Sigmoid colon (tissue), 7 donors: ENCODE data around the gene SPOPL. TPM values are rescaled to one million over a fixed set of nuclear protein-coding genes. Genes with fewer than 3 reads are reported as not detected.

Source experiments
- DNase-seq: peaks from one replicate; pipeline ENCODE4 v3.0.0-alpha.2; 2019
- H3K27ac ChIP-seq, 4 donors: fragments of 200-600 bp; sonication (generic); one replicate each; pipeline ENCODE4 v1.5.1; 2016 to 2019; ENCODE audit warnings: mild to moderate bottlenecking in 1 of 4
- H3K27me3 ChIP-seq, 3 donors: fragments of 200-600 bp; sonication (generic); one replicate each; pipeline ENCODE4 v1.5.1; 2019; ENCODE audit warnings: mild to moderate bottlenecking in 1 of 3
- H3K36me3 ChIP-seq, 4 donors: fragments of 200-600 bp; sonication (generic); one replicate each; pipeline ENCODE4 v1.5.1; 2016 to 2019
- H3K4me1 ChIP-seq, 4 donors: fragments of 200-600 bp; sonication (generic); one replicate each; pipeline ENCODE4 v1.5.1; 2017 to 2019
- H3K4me3 ChIP-seq, 4 donors: fragments of 200-600 bp; sonication (generic); one replicate each; pipeline ENCODE4 v1.5.1; 2017 to 2019; ENCODE audit warnings: mild to moderate bottlenecking in 2 of 4, moderate library complexity in 1 of 4
- H3K9me3 ChIP-seq, 4 donors: fragments of 200-600 bp in 3 of 4; sonication (generic) in 3 of 4; one replicate each; pipeline versions ENCODE4 v1.5.1 to v1.6.1; 2013 to 2019
- EP300 ChIP-seq, 4 donors: sonication (generic); formaldehyde crosslinking; IDR thresholded peaks; one replicate each; pipeline ENCODE4 v1.6.1; 2017; ENCODE audit warnings: antibody characterized with exemption in 4 of 4
- POLR2A ChIP-seq, 2 donors: fragments of 450-650 bp; IDR thresholded peaks; one replicate each; pipeline ENCODE4 v1.6.1; 2016; ENCODE audit warnings: antibody characterized with exemption in 2 of 2, mild to moderate bottlenecking in 2 of 2, moderate library complexity in 2 of 2
- POLR2AphosphoS5 ChIP-seq, 4 donors: sonication (generic); formaldehyde crosslinking; IDR thresholded peaks; one replicate each; pipeline ENCODE4 v1.6.1; 2017; ENCODE audit warnings: antibody characterized with exemption in 4 of 4
- WGBS, 2 donors: extraction: QIAGEN DNeasy Blood & Tissue Kit; methylation state at CpG; one replicate each; pipeline ENCODE4 v1.1.7; 2013; 5-methylcytosine and 5-hydroxymethylcytosine counted together
- intact Hi-C: fragments of 100-400 bp; cut with DNase I; formaldehyde crosslinking; loops from one replicate; pipeline ENCODE4 v1.15.1; 2023
- polyA plus RNA-seq, 3 donors: library from polyadenylated mRNA; stranded (reverse); fragments of 200-250 nt; gene quantifications; one replicate each; pipeline ENCODE4 v1.2.3, GENCODE V29; 2013
- total RNA-seq, 4 donors: library from RNA; depleted of rRNA; stranded (reverse); fragments of >200 nt; gene quantifications; one replicate each; pipeline ENCODE4 v1.1.0, GENCODE V29; 2016
- TF ChIP-seq, protein P1 (sequence below), 4 experiments: fragments of 450-650 bp in 3 of 4; fragments of 200-600 bp in 1 of 4; IDR thresholded peaks; one replicate each; pipeline ENCODE4 v1.5.1; 2016 to 2019; ENCODE audit warnings: antibody characterized with exemption in 4 of 4, mild to moderate bottlenecking in 3 of 4, moderate library complexity in 2 of 4
- donor health status: healthy with polysubstance abuse.
- donor health status: Bipolar disorder and iron deficiency.
- donor health status: healthy.

Gene SPOPL
- total and polyA plus RNA-seq, 7 donors: 8.6 to 43.3 (median 29.1) TPM

GRCh38 chr2:138502255-138503086, 901 bp downstream of the SPOPL start:
- H3K27me3 ChIP-seq: no peaks in the 10 kb centered on the region
- WGBS, 2 donors: 0 to 1% methylated on average over 26 of the region's 26 CpGs
- no peaks in the 10 kb centered on the region for H3K9me3 ChIP-seq
- TF ChIP-seq EP300 (IDR thresholded peaks at IDR 0.05) (no peak), POLR2AphosphoS5 (IDR thresholded peaks at IDR 0.05) (no peak), POLR2A (IDR thresholded peaks at IDR 0.05) (no peak)
- TF ChIP-seq, protein P1, sequence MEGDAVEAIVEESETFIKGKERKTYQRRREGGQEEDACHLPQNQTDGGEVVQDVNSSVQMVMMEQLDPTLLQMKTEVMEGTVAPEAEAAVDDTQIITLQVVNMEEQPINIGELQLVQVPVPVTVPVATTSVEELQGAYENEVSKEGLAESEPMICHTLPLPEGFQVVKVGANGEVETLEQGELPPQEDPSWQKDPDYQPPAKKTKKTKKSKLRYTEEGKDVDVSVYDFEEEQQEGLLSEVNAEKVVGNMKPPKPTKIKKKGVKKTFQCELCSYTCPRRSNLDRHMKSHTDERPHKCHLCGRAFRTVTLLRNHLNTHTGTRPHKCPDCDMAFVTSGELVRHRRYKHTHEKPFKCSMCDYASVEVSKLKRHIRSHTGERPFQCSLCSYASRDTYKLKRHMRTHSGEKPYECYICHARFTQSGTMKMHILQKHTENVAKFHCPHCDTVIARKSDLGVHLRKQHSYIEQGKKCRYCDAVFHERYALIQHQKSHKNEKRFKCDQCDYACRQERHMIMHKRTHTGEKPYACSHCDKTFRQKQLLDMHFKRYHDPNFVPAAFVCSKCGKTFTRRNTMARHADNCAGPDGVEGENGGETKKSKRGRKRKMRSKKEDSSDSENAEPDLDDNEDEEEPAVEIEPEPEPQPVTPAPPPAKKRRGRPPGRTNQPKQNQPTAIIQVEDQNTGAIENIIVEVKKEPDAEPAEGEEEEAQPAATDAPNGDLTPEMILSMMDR (IDR thresholded peaks at IDR 0.05): no peak
- H3K4me3 ChIP-seq: peak overlapping the region; percentile 71 to 98 (median 95)
- peak overlapping the region; percentile 90 to 95 (median 94) for H3K27ac ChIP-seq
- H3K4me1 ChIP-seq: peaks cover 0 to 58% (median 43%) of the 10 kb centered on the region in 4 donors
- H3K36me3 ChIP-seq: no peaks in the 10 kb centered on the region
- DNase-seq: no peak
- intact Hi-C loops: loop anchor here (10.0 kb wide), 1 partner anchor 72 kb away; no protein-coding TSS in a partner anchor

- intact Hi-C loops: loop anchor here (10.0 kb wide), 1 partner anchor 72 kb away; no protein-coding TSS in a partner anchor
- TF ChIP-seq, protein P1 (IDR thresholded peaks at IDR 0.05): no peak
- TF ChIP-seq EP300 (IDR thresholded peaks at IDR 0.05) (no peak), POLR2AphosphoS5 (IDR thresholded peaks at IDR 0.05) (no peak), POLR2A (IDR thresholded peaks at IDR 0.05) (no peak)
- H3K27ac ChIP-seq: peak overlapping the region; percentile 90 to 95 (median 94)
- H3K4me1 ChIP-seq: peaks cover 0 to 58% (median 43%) of the 10 kb centered on the region in 4 donors
- no peak for DNase-seq
- WGBS, 2 donors: 18 to 25% methylated on average over 2 of the region's 2 CpGs
- H3K4me3 ChIP-seq: peak overlapping the region; percentile 71 to 98 (median 95)
- no peaks in the 10 kb centered on the region for H3K27me3 ChIP-seq
- no peaks in the 10 kb centered on the region for H3K36me3 ChIP-seq
- no peaks in the 10 kb centered on the region for H3K9me3 ChIP-seq
Measured at GRCh38 chr2:138503087-138503442, 1.5 kb downstream of the SPOPL start.

- Histone ChIP-seq H3K36me3 (no peaks in the 10 kb centered on the region), H3K4me1 (peaks cover 0 to 58% (median 43%) of the 10 kb centered on the region in 4 donors), H3K4me3 (peak overlapping the region in 3 of 4 donors; percentile 71 to 98 (median 94)), H3K27ac (peak overlapping the region in 3 of 4 donors; percentile 90 to 95 (median 94)), H3K27me3 (no peaks in the 10 kb centered on the region), H3K9me3 (no peaks in the 10 kb centered on the region)
- TF ChIP-seq POLR2AphosphoS5 (IDR thresholded peaks at IDR 0.05): no peak
- TF ChIP-seq, protein P1 (IDR thresholded peaks at IDR 0.05): no peak
- no peak for TF ChIP-seq POLR2A (IDR thresholded peaks at IDR 0.05)
- TF ChIP-seq EP300 (IDR thresholded peaks at IDR 0.05): no peak
- WGBS, 2 donors: 7 to 18% methylated on average over 3 of the region's 3 CpGs
- no peak for DNase-seq
- intact Hi-C loops: loop anchor here (10.0 kb wide), 1 partner anchor 71 kb away; no protein-coding TSS in a partner anchor
Measured at GRCh38 chr2:138503652-138504051, 2.1 kb downstream of the SPOPL start.

GRCh38 chr2:138504092-138504491, 2.5 kb downstream of the SPOPL start:
- peaks cover 0 to 58% (median 43%) of the 10 kb centered on the region in 4 donors for H3K4me1 ChIP-seq
- intact Hi-C loops: loop anchor here (10.0 kb wide), 1 partner anchor 71 kb away; no protein-coding TSS in a partner anchor
- no peaks in the 10 kb centered on the region for H3K9me3 ChIP-seq
- H3K27ac ChIP-seq: peak overlapping the region in 2 of 4 donors; percentile 90 to 94
- no peaks in the 10 kb centered on the region for H3K36me3 ChIP-seq
- DNase-seq: no peak
- TF ChIP-seq POLR2A (IDR thresholded peaks at IDR 0.05) (no peak), POLR2AphosphoS5 (IDR thresholded peaks at IDR 0.05) (no peak), EP300 (IDR thresholded peaks at IDR 0.05) (no peak)
- TF ChIP-seq, protein P1 (IDR thresholded peaks at IDR 0.05): no peak
- no peaks in the 10 kb centered on the region for H3K27me3 ChIP-seq
- H3K4me3 ChIP-seq: peak overlapping the region in 2 of 4 donors; percentile 71 to 98
